HG03095 (cell line): ENCODE data around the gene UBE2Q1.

Source experiments
- ATAC-seq: cut with Tn5 transposase; IDR thresholded peaks from one replicate; pipeline ENCODE4 v1.9.1; 2021; ENCODE audit warnings: moderate library complexity; ENCODE audit not compliant: unreplicated experiment

The UBE2Q1 gene

GRCh38 chr1:154578058-154578418 is 19.6 kb upstream of the UBE2Q1 start:
- ATAC-seq = no peak

- ATAC-seq = no peak
These were observed 19.0 kb upstream of the UBE2Q1 start for GRCh38 chr1:154577346-154578057.

- ATAC-seq = no peak
These were observed 17.6 kb upstream of the UBE2Q1 start for GRCh38 chr1:154575951-154576566.

- ATAC-seq = no peak
These were observed 16.9 kb upstream of the UBE2Q1 start for GRCh38 chr1:154575147-154575927.

DNA sequence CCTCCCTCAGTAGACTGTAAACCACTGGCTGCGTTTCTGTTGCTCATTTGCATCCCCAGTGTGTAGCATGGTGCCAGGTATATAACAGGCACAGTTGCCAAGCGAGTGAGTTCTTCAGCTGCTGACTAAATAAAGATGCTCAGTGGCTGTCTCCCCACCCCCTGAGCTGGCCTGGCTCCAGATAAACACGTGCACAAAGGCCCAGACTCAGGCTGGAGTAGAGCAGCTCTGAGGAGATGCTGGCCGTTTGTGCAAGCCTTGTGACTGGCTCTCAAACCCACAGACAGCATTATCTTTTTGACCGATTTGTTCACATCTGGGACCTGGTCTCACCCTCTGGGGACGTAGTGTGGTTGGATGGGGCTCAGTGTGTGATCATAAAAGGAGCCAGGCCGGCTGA is 16.3 kb upstream of the UBE2Q1 start:
- no peak for ATAC-seq

GRCh38 chr1:154573168-154573510 is 14.7 kb upstream of the UBE2Q1 start:
- no peak for ATAC-seq

GRCh38 chr1:154572468-154573167 is 14.2 kb upstream of the UBE2Q1 start:
- ATAC-seq = no peak

- no peak for ATAC-seq
These were observed 13.5 kb upstream of the UBE2Q1 start for GRCh38 chr1:154571964-154572288.

- no peak for ATAC-seq
These were observed 12.9 kb upstream of the UBE2Q1 start for GRCh38 chr1:154571244-154571963.

- no peak for ATAC-seq
These were observed 9.8 kb upstream of the UBE2Q1 start for GRCh38 chr1:154568157-154568815.

DNA sequence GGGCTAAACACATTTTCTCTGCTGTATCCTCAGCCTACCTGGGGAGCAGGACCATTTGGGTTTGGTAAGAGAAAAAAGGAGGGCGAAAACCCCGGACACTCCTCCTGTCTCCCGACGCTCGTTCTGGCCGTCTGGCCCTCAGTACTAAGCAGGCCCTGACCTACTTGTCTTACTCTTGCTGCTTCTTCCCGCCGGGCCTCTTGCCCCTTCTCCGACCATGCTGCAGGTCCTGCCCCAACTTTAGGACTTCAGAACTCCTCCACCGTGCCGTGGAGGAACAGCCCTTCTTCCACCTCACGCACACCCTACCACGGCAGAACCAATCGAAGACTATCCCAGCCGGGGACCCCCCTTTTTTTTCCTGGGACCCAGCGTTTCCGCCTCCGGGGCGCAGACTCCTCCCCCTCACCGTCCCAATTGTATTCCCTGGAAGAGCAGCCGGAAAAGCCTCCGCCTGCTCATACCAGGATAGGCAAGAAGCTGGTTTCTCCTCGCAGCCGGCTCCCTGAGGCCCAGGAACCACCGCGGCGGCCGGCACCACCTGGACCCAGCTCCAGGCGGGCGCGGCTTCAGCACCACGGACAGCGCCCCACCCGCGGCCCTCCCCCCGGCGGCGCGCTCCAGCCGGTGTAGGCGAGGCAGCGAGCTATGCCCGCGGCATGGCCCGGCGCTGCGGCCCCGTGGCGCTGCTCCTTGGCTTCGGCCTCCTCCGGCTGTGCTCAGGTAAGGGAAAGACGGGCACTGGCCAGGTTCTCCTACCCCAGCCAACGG is 9.1 kb upstream of the UBE2Q1 start, which contains the start of gene CHRNB2:
Gene CHRNB2 (plus strand): TSS at position 393 of the 771 bp plus-strand sequence. CDS start 267 bp downstream, at position 660.
- no peak for ATAC-seq

DNA sequence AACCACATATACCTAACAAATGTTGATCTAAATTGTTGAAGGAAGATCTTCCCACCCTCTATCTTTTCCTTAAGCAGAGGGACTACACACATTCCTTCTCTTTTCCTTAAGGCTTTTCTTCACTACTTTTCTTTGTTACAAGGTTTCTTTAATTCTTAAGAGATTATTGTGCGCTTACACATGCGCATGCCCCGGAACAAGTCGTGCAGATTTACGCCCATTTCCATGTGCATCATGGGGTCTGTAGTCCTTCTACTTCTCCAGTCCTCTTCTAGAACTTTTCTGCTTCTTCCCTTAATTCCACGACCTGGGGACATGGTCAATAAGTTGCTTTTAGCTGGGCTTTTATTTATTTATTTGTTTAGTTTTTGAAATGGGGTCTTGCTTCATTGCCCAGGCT is 7.4 kb upstream of the UBE2Q1 start:
- no peak for ATAC-seq

GRCh38 chr1:154559466-154560044 is 1.1 kb upstream of the UBE2Q1 start:
- peak; percentile 39 for ATAC-seq

- ATAC-seq = peak; percentile 87
These were observed 431 bp upstream of the UBE2Q1 start for GRCh38 chr1:154558720-154559465.

DNA sequence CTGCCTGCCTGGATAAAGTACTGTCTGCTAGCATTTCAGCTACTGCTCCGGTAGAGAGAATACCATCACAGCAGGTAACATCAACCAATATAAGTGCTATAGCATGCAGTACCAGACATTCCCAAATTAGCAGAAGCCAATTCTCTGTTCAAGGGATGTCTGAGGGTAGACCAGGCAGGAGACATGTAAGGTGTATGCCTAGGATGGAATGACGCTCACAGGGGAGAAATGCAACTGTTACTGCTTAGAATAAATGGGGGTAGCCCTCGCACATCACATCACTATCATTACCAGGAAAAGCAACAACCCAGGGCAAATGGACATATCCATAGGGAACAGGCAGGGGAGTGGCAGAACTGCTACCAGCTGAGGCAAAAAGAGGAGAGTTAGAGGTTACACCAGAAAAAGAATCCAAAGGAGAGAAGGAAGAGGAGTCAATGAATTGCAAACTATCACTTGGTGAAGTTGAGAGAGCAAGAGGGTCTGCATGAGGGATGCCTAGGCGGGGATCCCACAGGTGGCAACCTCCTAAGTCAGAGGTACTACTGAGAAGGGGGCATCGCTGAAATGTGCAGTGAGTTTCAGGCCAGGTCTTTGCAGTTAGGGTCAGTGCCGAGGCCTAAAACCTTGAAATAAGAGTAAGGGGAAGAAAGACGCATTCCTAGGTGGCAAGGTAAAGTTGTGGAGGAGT is 1.1 kb downstream of the UBE2Q1 start:
- no peak for ATAC-seq

- ATAC-seq = no peak
These were observed 2.0 kb downstream of the UBE2Q1 start for GRCh38 chr1:154556422-154556821.

- no peak for ATAC-seq
These were observed 5.1 kb downstream of the UBE2Q1 start for GRCh38 chr1:154553056-154554030.
